GM21619 (cell line): ENCODE measurements around the gene PTPRF.
"Not testable (repeated sequence)": the region's sequence is repeated elsewhere in the genome, so short reads cannot be mapped to it uniquely, and the experiment has no call there.

ENCODE experiments used
- ATAC-seq: cut with Tn5 transposase; IDR thresholded peaks from one replicate; pipeline ENCODE4 v1.9.1; 2021; ENCODE audit not compliant: unreplicated experiment

The PTPRF gene

GRCh38 chr1:43530483-43531106 lies at the start of gene PTPRF:
TSS of gene PTPRF (plus strand) at chr1:43530883. CDS start at chr1:43545076, 14,193 bp downstream.
- ATAC-seq: no peak

GRCh38 chr1:43481491-43481890 lies 49.2 kb upstream of the PTPRF start:
- ATAC-seq: no peak

GRCh38 chr1:43482215-43482614 lies 48.5 kb upstream of the PTPRF start:
- ATAC-seq: no peak

GRCh38 chr1:43484367-43484766 lies 46.3 kb upstream of the PTPRF start:
- no peak for ATAC-seq

GRCh38 chr1:43488165-43488564 lies 42.5 kb upstream of the PTPRF start:
- no peak for ATAC-seq

GRCh38 chr1:43491061-43491460 lies 39.6 kb upstream of the PTPRF start:
- ATAC-seq: no peak

GRCh38 chr1:43492826-43493225 lies 37.9 kb upstream of the PTPRF start:
- no peak for ATAC-seq

- ATAC-seq: no peak
These were observed 36.8 kb upstream of the PTPRF start for GRCh38 chr1:43493661-43494450.

- ATAC-seq: no peak
These were observed 35.5 kb upstream of the PTPRF start for GRCh38 chr1:43495204-43495603.

- ATAC-seq: no peak
These were observed 30.8 kb upstream of the PTPRF start for GRCh38 chr1:43499898-43500297.

- ATAC-seq: not testable (repeated sequence)
These were observed 28.9 kb upstream of the PTPRF start for GRCh38 chr1:43501806-43502205.

GRCh38 chr1:43503534-43503933 lies 27.1 kb upstream of the PTPRF start:
- no peak for ATAC-seq

GRCh38 chr1:43505077-43505780 lies 25.5 kb upstream of the PTPRF start:
- no peak for ATAC-seq

GRCh38 chr1:43506233-43506632 lies 24.4 kb upstream of the PTPRF start:
- ATAC-seq: no peak

- ATAC-seq: no peak
These were observed 23.1 kb upstream of the PTPRF start for GRCh38 chr1:43507296-43508295.

- no peak for ATAC-seq
These were observed 21.5 kb upstream of the PTPRF start for GRCh38 chr1:43509007-43509739.

GRCh38 chr1:43509740-43510375 lies 20.8 kb upstream of the PTPRF start:
- ATAC-seq: no peak

GRCh38 chr1:43510621-43511020 lies 20.1 kb upstream of the PTPRF start:
- no peak for ATAC-seq

- no peak for ATAC-seq
These were observed 19.3 kb upstream of the PTPRF start for GRCh38 chr1:43511394-43511793.

GRCh38 chr1:43512133-43512532 lies 18.6 kb upstream of the PTPRF start:
- no peak for ATAC-seq
